ENCODE measurements around the gene AGXT.

Gene AGXT

GRCh38 chr2:240888890-240889573 is 20.4 kb downstream of the AGXT start:
- H3K9me3 ChIP-seq (ENCODE audit: control insufficient read depth in 2 of 2, low read length in 2 of 2), result no peaks in the 10 kb centered on the region
- no peak overlapping the region for H3K27ac ChIP-seq (ENCODE audit: low read length)
- H3K36me3 ChIP-seq (ENCODE audit: control insufficient read depth in 2 of 2, insufficient read depth in 2 of 2, low read length in 2 of 2), result no peaks in the 10 kb centered on the region
- no peak overlapping the region for H3K9ac ChIP-seq (ENCODE audit: low read length in 2 of 2)
- H3K4me1 ChIP-seq (ENCODE audit: control insufficient read depth, insufficient read depth, low read length), result no peaks in the 10 kb centered on the region
- no peaks in the 10 kb centered on the region for H3K27me3 ChIP-seq (ENCODE audit: control insufficient read depth in 1 of 2, insufficient read depth in 2 of 2, low read length in 2 of 2)
- H3K4me3 ChIP-seq (ENCODE audit: low read length in 2 of 2), result no peak overlapping the region

- Histone ChIP-seq H3K4me1 (ENCODE audit: control insufficient read depth, insufficient read depth, low read length) (no peaks in the 10 kb centered on the region), H3K27me3 (ENCODE audit: control insufficient read depth in 1 of 2, insufficient read depth in 2 of 2, low read length in 2 of 2) (no peaks in the 10 kb centered on the region), H3K27ac (ENCODE audit: low read length) (no peak overlapping the region), H3K9ac (ENCODE audit: low read length in 2 of 2) (no peak overlapping the region), H3K9me3 (ENCODE audit: control insufficient read depth in 2 of 2, low read length in 2 of 2) (no peaks in the 10 kb centered on the region), H3K4me3 (ENCODE audit: low read length in 2 of 2) (no peak overlapping the region), H3K36me3 (ENCODE audit: control insufficient read depth in 2 of 2, insufficient read depth in 2 of 2, low read length in 2 of 2) (no peaks in the 10 kb centered on the region)
Observed at GRCh38 chr2:240889601-240890560, 21.3 kb downstream of the AGXT start.

GRCh38 chr2:240890691-240891090 is 22.1 kb downstream of the AGXT start:
- Histone ChIP-seq H3K27ac (ENCODE audit: low read length) (no peak overlapping the region), H3K4me1 (ENCODE audit: control insufficient read depth, insufficient read depth, low read length) (no peaks in the 10 kb centered on the region), H3K4me3 (ENCODE audit: low read length in 2 of 2) (no peak overlapping the region), H3K9ac (ENCODE audit: low read length in 2 of 2) (no peak overlapping the region), H3K36me3 (ENCODE audit: control insufficient read depth in 2 of 2, insufficient read depth in 2 of 2, low read length in 2 of 2) (no peaks in the 10 kb centered on the region), H3K9me3 (ENCODE audit: control insufficient read depth in 2 of 2, low read length in 2 of 2) (no peaks in the 10 kb centered on the region), H3K27me3 (ENCODE audit: control insufficient read depth in 1 of 2, insufficient read depth in 2 of 2, low read length in 2 of 2) (no peaks in the 10 kb centered on the region)

GRCh38 chr2:240891492-240892340 is 23.1 kb downstream of the AGXT start:
- Histone ChIP-seq H3K4me3 (ENCODE audit: low read length in 2 of 2) (no peak overlapping the region), H3K9me3 (ENCODE audit: control insufficient read depth in 2 of 2, low read length in 2 of 2) (no peaks in the 10 kb centered on the region), H3K4me1 (ENCODE audit: control insufficient read depth, insufficient read depth, low read length) (no peaks in the 10 kb centered on the region), H3K9ac (ENCODE audit: low read length in 2 of 2) (no peak overlapping the region), H3K27me3 (ENCODE audit: control insufficient read depth in 1 of 2, insufficient read depth in 2 of 2, low read length in 2 of 2) (no peaks in the 10 kb centered on the region), H3K27ac (ENCODE audit: low read length) (no peak overlapping the region), H3K36me3 (ENCODE audit: control insufficient read depth in 2 of 2, insufficient read depth in 2 of 2, low read length in 2 of 2) (no peaks in the 10 kb centered on the region)

GRCh38 chr2:240892356-240892755 is 23.7 kb downstream of the AGXT start:
- Histone ChIP-seq H3K9me3 (ENCODE audit: control insufficient read depth in 2 of 2, low read length in 2 of 2) (no peaks in the 10 kb centered on the region), H3K27me3 (ENCODE audit: control insufficient read depth in 1 of 2, insufficient read depth in 2 of 2, low read length in 2 of 2) (no peaks in the 10 kb centered on the region), H3K4me1 (ENCODE audit: control insufficient read depth, insufficient read depth, low read length) (no peaks in the 10 kb centered on the region), H3K27ac (ENCODE audit: low read length) (no peak overlapping the region), H3K36me3 (ENCODE audit: control insufficient read depth in 2 of 2, insufficient read depth in 2 of 2, low read length in 2 of 2) (no peaks in the 10 kb centered on the region), H3K9ac (ENCODE audit: low read length in 2 of 2) (no peak overlapping the region), H3K4me3 (ENCODE audit: low read length in 2 of 2) (no peak overlapping the region)

GRCh38 chr2:240892925-240893324 is 24.3 kb downstream of the AGXT start:
- Histone ChIP-seq H3K9me3 (ENCODE audit: control insufficient read depth in 2 of 2, low read length in 2 of 2) (no peaks in the 10 kb centered on the region), H3K9ac (ENCODE audit: low read length in 2 of 2) (no peak overlapping the region), H3K36me3 (ENCODE audit: control insufficient read depth in 2 of 2, insufficient read depth in 2 of 2, low read length in 2 of 2) (no peaks in the 10 kb centered on the region), H3K27me3 (ENCODE audit: control insufficient read depth in 1 of 2, insufficient read depth in 2 of 2, low read length in 2 of 2) (no peaks in the 10 kb centered on the region), H3K27ac (ENCODE audit: low read length) (no peak overlapping the region), H3K4me3 (ENCODE audit: low read length in 2 of 2) (no peak overlapping the region), H3K4me1 (ENCODE audit: control insufficient read depth, insufficient read depth, low read length) (no peaks in the 10 kb centered on the region)

GRCh38 chr2:240893363-240893844 is 24.8 kb downstream of the AGXT start:
- Histone ChIP-seq H3K4me3 (ENCODE audit: low read length in 2 of 2) (no peak overlapping the region), H3K9ac (ENCODE audit: low read length in 2 of 2) (no peak overlapping the region)

GRCh38 chr2:240894006-240894405 is 25.4 kb downstream of the AGXT start:
- H3K27me3 ChIP-seq (ENCODE audit: control insufficient read depth in 1 of 2, insufficient read depth in 2 of 2, low read length in 2 of 2), result no peaks in the 10 kb centered on the region
- H3K4me3 ChIP-seq (ENCODE audit: low read length in 2 of 2), result no peak overlapping the region
- H3K9me3 ChIP-seq (ENCODE audit: control insufficient read depth in 2 of 2, low read length in 2 of 2), result no peaks in the 10 kb centered on the region
- no peak overlapping the region for H3K9ac ChIP-seq (ENCODE audit: low read length in 2 of 2)
- peaks cover 7% of the 10 kb centered on the region for H3K4me1 ChIP-seq (ENCODE audit: control insufficient read depth, insufficient read depth, low read length)
- no peaks in the 10 kb centered on the region for H3K36me3 ChIP-seq (ENCODE audit: control insufficient read depth in 2 of 2, insufficient read depth in 2 of 2, low read length in 2 of 2)
- no peak overlapping the region for H3K27ac ChIP-seq (ENCODE audit: low read length)

More at GRCh38 chr2:240893363-240893844, 24.8 kb downstream of the AGXT start:
- H3K9me3 ChIP-seq (ENCODE audit: control insufficient read depth in 2 of 2, low read length in 2 of 2), result no peaks in the 10 kb centered on the region
- H3K27ac ChIP-seq (ENCODE audit: low read length), result no peak overlapping the region
- no peaks in the 10 kb centered on the region for H3K27me3 ChIP-seq (ENCODE audit: control insufficient read depth in 1 of 2, insufficient read depth in 2 of 2, low read length in 2 of 2)
- peaks cover 3% of the 10 kb centered on the region for H3K4me1 ChIP-seq (ENCODE audit: control insufficient read depth, insufficient read depth, low read length)
- no peaks in the 10 kb centered on the region for H3K36me3 ChIP-seq (ENCODE audit: control insufficient read depth in 2 of 2, insufficient read depth in 2 of 2, low read length in 2 of 2)

GRCh38 chr2:240894836-240895558 is 26.4 kb downstream of the AGXT start:
- Histone ChIP-seq H3K27me3 (ENCODE audit: control insufficient read depth in 1 of 2, insufficient read depth in 2 of 2, low read length in 2 of 2) (no peaks in the 10 kb centered on the region), H3K9ac (ENCODE audit: low read length in 2 of 2) (no peak overlapping the region), H3K4me3 (ENCODE audit: low read length in 2 of 2) (no peak overlapping the region), H3K27ac (ENCODE audit: low read length) (no peak overlapping the region), H3K4me1 (ENCODE audit: control insufficient read depth, insufficient read depth, low read length) (peaks cover 7% of the 10 kb centered on the region), H3K9me3 (ENCODE audit: control insufficient read depth in 2 of 2, low read length in 2 of 2) (no peaks in the 10 kb centered on the region), H3K36me3 (ENCODE audit: control insufficient read depth in 2 of 2, insufficient read depth in 2 of 2, low read length in 2 of 2) (no peaks in the 10 kb centered on the region)
